ENCODE data around the gene SLCO2B1. TPM values are rescaled to one million over a fixed set of nuclear protein-coding genes. Genes with fewer than 3 reads are reported as not detected.

Gene SLCO2B1
- total and polyA plus RNA-seq, 2 of the 8 experiments (the other 6 are each of a cell fraction or from before 2014, with no cell fraction given), result 0.03 TPM; not detected in 1

DNA sequence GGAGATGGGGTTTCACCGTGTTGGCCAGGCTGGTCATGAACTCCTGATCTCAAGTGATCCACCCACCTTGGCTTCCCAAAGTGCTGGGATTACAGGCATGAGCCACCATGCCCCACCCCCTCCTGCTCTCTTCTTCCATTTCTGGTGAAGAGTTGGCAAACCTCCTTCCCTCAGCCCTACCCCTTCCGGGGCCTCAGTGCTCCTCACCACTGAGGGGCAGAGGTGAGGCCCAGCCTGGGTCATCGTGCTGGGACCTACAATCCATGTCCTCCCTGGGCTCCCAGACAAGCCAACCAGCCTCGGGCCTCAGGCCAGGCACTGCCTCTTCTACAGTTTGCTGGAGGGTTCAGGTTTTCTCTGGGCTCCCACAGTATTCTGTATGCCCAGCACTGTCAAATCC, 74.9 kb downstream of the SLCO2B1 start:
- 82% methylated on average over 4 of the region's 4 CpGs; no CpG with 5 or more reads in 1 of the 2 experiments for WGBS, 2 experiments (ENCODE audit: extremely low coverage in 1 of 2, insufficient coverage in 1 of 2, insufficient read length in 1 of 2, insufficient replicate concordance in 2 of 2, low coverage in 1 of 2, low lambda C conversion rate in 2 of 2, missing lambda C conversion rate in 1 of 2)
- POLR2A ChIA-PET (ENCODE audit: partially characterized antibody), result no interaction called here

More for the DNA sequence above, 74.9 kb downstream of the SLCO2B1 start:
- no peaks in the 10 kb centered on the region for H3K36me3 ChIP-seq (ENCODE audit: control insufficient read depth in 2 of 4, insufficient read depth in 4 of 4, low read length in 3 of 4)
- no peak overlapping the region for H3K14ac ChIP-seq (ENCODE audit: insufficient read length)
- H3K4me1 ChIP-seq (replicated peaks in 1 of 4; ENCODE audit: control insufficient read depth in 3 of 4, insufficient read depth in 4 of 4, low read length in 3 of 4), result peaks cover 0 to 5% (median 1%) of the 10 kb centered on the region in 4 experiments; a peak in 1 of 7 replicates
- H4K8ac ChIP-seq (ENCODE audit: extremely low read depth, insufficient read depth, low read length), result no peak overlapping the region
- no peak overlapping the region for H4K5ac ChIP-seq (ENCODE audit: insufficient read length, low read depth, low read length)
- no peaks in the 10 kb centered on the region for H3K79me2 ChIP-seq (ENCODE audit: control insufficient read depth in 1 of 2, insufficient read depth in 2 of 2, low read length in 2 of 2)
- FAIRE-seq, result no peak
- H3K27me3 ChIP-seq (replicated peaks in 1 of 4; ENCODE audit: control insufficient read depth in 3 of 4, extremely low read depth in 1 of 4, insufficient read depth in 3 of 4, low read length in 3 of 4), result no peaks in the 10 kb centered on the region
- no peak overlapping the region for H3K23ac ChIP-seq (ENCODE audit: insufficient read length)
- H2AFZ ChIP-seq (ENCODE audit: low read length), result no peak overlapping the region
- H2BK5ac ChIP-seq (ENCODE audit: low read depth, low read length), result no peak overlapping the region
- TF ChIP-seq BCL11A (IDR thresholded peaks at IDR 0.05; ENCODE audit: low read depth in 2 of 2, low read length in 2 of 2) (no peak), RFX5 (IDR thresholded peaks at IDR 0.05; ENCODE audit: borderline replicate concordance, low read depth, low read length) (no peak), EGR1 (IDR thresholded peaks at IDR 0.05; ENCODE audit: borderline replicate concordance, low read depth, low read length) (no peak), EP300 (IDR thresholded peaks at IDR 0.05; ENCODE audit: borderline replicate concordance in 1 of 2, low read depth in 2 of 2, low read length in 2 of 2) (no peak), TAF7 (optimal IDR thresholded peaks at IDR 0.05; ENCODE audit: borderline replicate concordance, low read depth, low read length) (no peak), CHD2 (IDR thresholded peaks at IDR 0.05; ENCODE audit: low read length) (no peak), POU5F1 (IDR thresholded peaks at IDR 0.05; ENCODE audit: low read depth, low read length) (no peak), CREB1 (IDR thresholded peaks at IDR 0.05) (no peak), SUZ12 (IDR thresholded peaks at IDR 0.05; ENCODE audit: low read length) (no peak), YY1 (IDR thresholded peaks at IDR 0.05; ENCODE audit: low read depth, low read length) (no peak), ZNF274 (IDR thresholded peaks at IDR 0.05; ENCODE audit: borderline replicate concordance, extremely low read depth, low read length) (no peak)
- H3K9me3 ChIP-seq (ENCODE audit: insufficient read depth in 2 of 2, low read depth in 1 of 2, low read length in 1 of 2), result no peaks in the 10 kb centered on the region
- H2BK120ac ChIP-seq (replicated peaks; ENCODE audit: low read depth, low read length), result no peak overlapping the region
- H3K56ac ChIP-seq (replicated peaks; ENCODE audit: insufficient read length, low read depth, low read length), result no peak overlapping the region
- no peak overlapping the region for H3K27ac ChIP-seq (ENCODE audit: low read depth, low read length)
- H3K9ac ChIP-seq (replicated peaks in 1 of 4; ENCODE audit: extremely low read depth in 1 of 4, low read depth in 3 of 4, low read length in 3 of 4), result no peak overlapping the region
- H4K20me1 ChIP-seq (replicated peaks in 1 of 2; ENCODE audit: control insufficient read depth in 1 of 2, insufficient read depth in 2 of 2, low read length in 2 of 2), result peaks cover 0 to 1% of the 10 kb centered on the region in 2 experiments
- H3K4ac ChIP-seq (replicated peaks; ENCODE audit: insufficient read length, low read depth, low read length), result no peak overlapping the region
- H3K4me3 ChIP-seq (ENCODE audit: extremely low read depth in 1 of 4, insufficient read depth in 2 of 4, low read depth in 3 of 4, low read length in 4 of 4), result no peak overlapping the region
- no peak overlapping the region for H3K4me2 ChIP-seq (ENCODE audit: insufficient read depth in 1 of 2, low read depth in 2 of 2, low read length in 2 of 2)
- CTCF ChIA-PET (ENCODE audit: partially characterized antibody), result interaction anchor here (0.7 to 45.7 kb wide), 8 partner anchors 11 to 193 kb away, joined by 3 to 952 read pairs (median 14); partner anchors contain the start of genes SLCO2B1 and TPBGL
- no peak overlapping the region for H2AK5ac ChIP-seq (ENCODE audit: low read depth, low read length)
- H4K91ac ChIP-seq (replicated peaks; ENCODE audit: insufficient read length, low read length), result no peak overlapping the region
- no peak overlapping the region for H2BK15ac ChIP-seq (ENCODE audit: low read length)
- no peaks in the 10 kb centered on the region for H3K79me1 ChIP-seq (ENCODE audit: low read depth, low read length)
- no peak overlapping the region for H3K18ac ChIP-seq (ENCODE audit: extremely low read depth, low read length)
- no peak for DNase-seq (ENCODE audit: low read depth in 1 of 2, low spot score in 2 of 2)
- H2BK20ac ChIP-seq (ENCODE audit: low read length), result no peak overlapping the region
- no peak overlapping the region for H2BK12ac ChIP-seq (ENCODE audit: low read depth, low read length)
- H3K23me2 ChIP-seq (ENCODE audit: low read depth, low read length), result no peaks in the 10 kb centered on the region

Measured in H1 (cell line).